Psoas muscle (tissue), 8 donors: ENCODE data around the gene CAMTA1. TPM values are rescaled to one million over a fixed set of nuclear protein-coding genes. Genes with fewer than 3 reads are reported as not detected.

ENCODE experiments used
- ATAC-seq, 4 donors: fragments of 200-7000 bp; cut with Tn5 transposase; one replicate each; pipeline ENCODE4 v1.9.1; 2020; ENCODE audit warnings: moderate library complexity in 3 of 4, mild to moderate bottlenecking in 2 of 4
- DNase-seq, 2 donors: peaks; one replicate each; pipeline ENCODE4 v3.0.0-alpha.2; 2020
- H3K27ac ChIP-seq: fragments of 200-600 bp; one replicate; pipeline ENCODE4 v1.8.0; 2022
- H3K27me3 ChIP-seq, 3 donors: fragments of 200-600 bp in 1 of 3; one replicate each; pipeline versions ENCODE4 v1.6.1 to v1.8.0; 2013 to 2022; ENCODE audit warnings: low read length in 2 of 3, mild to moderate bottlenecking in 2 of 3, moderate library complexity in 1 of 3; ENCODE audit not compliant: insufficient read depth in 3 of 3
- H3K36me3 ChIP-seq, 2 donors: fragments of 200-600 bp in 1 of 2; one replicate each; pipeline versions ENCODE4 v1.6.1 to v1.8.0; 2013 to 2022; ENCODE audit warnings: low read depth in 1 of 2, mild to moderate bottlenecking in 1 of 2, moderate library complexity in 1 of 2; ENCODE audit not compliant: insufficient read depth in 1 of 2
- H3K4me1 ChIP-seq: fragments of 200-600 bp; one replicate; pipeline ENCODE4 v1.8.0; 2022
- H3K4me3 ChIP-seq: fragments of 200-600 bp; one replicate; pipeline ENCODE4 v1.8.0; 2022; ENCODE audit warnings: mild to moderate bottlenecking
- H3K9me3 ChIP-seq: fragments of 200-600 bp; one replicate; pipeline ENCODE4 v1.8.0; 2022
- WGBS, 3 donors: extraction: QIAGEN DNeasy Blood & Tissue Kit; methylation state at CpG; one replicate each; pipeline versions ENCODE4 v1.1.6 to v1.1.7; 2013; 5-methylcytosine and 5-hydroxymethylcytosine counted together
- intact Hi-C, 2 donors: fragments of 100-400 bp; cut with DNase I; formaldehyde crosslinking; loops; one replicate each; pipeline versions ENCODE4 v1.11.0 to v1.14.2; 2022
- polyA plus RNA-seq, 3 donors: library from polyadenylated mRNA; stranded (reverse); fragments of 200-250 nt; gene quantifications; one replicate each; pipeline ENCODE4 v1.2.3, GENCODE V29; 2013
- total RNA-seq, 4 donors: library from RNA; stranded (reverse); fragmentation: NEBNext Ultra II Directional in 2 of 4; extraction: Animal tissue kit (Norgen Biotek cat#: 25700) in 2 of 4; gene quantifications; one replicate each; pipeline versions ENCODE4 v1.2.1 to v1.2.4, GENCODE V29; 2021 to 2023
- TF ChIP-seq, protein P1 (sequence below): fragments of 200-600 bp; IDR thresholded peaks from one replicate; pipeline ENCODE4 v1.8.0; 2022; ENCODE audit warnings: antibody characterized with exemption
- donor health status: healthy with polysubstance abuse.
- donor health status: DM: no; HTN: no; CAD: no; lungs with moderate emphysema.
- donor health status: Bipolar disorder and iron deficiency.
- donor health status: healthy.
- donor health status: DM: yes; HTN: yes; CAD: no.
- donor health status: DM: no; HTN: no; CAD: no.
- donor health status: DM: no; HTN: no; CAD: no.
- donor health status: DM: yes; HTN: yes; CAD: no.

The CAMTA1 gene
- total and polyA plus RNA-seq, 7 donors: 64.6 to 206 (median 76.5) TPM

DNA sequence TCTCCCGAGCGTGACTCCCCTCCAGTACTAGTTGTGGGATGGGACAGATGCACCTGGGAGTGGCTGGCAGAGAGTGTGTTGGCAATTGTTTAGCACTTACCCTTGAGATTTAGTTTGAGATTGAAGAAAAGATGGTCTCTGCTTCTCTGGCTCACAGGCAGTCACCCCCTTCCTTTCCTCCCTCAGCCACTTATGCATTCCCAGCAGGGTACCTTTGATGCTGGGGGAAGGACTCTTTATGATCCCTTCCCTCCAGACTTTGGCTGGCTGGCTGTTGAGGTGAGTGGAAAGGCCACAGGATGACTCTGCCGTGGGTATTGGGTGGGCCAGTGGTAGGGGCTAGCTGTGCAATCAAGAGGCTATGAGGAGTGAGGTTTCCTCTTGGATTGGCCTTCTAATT, 236.8 kb downstream of the CAMTA1 start:
- Histone ChIP-seq H3K27me3 (no peaks in the 10 kb centered on the region), H3K9me3 (no peaks in the 10 kb centered on the region), H3K27ac (no peak overlapping the region), H3K4me1 (no peaks in the 10 kb centered on the region), H3K36me3 (no peaks in the 10 kb centered on the region), H3K4me3 (no peak overlapping the region)
- DNase-seq (no peak), ATAC-seq (no peak)
- intact Hi-C loops: no loop called here
- TF ChIP-seq, protein P1, sequence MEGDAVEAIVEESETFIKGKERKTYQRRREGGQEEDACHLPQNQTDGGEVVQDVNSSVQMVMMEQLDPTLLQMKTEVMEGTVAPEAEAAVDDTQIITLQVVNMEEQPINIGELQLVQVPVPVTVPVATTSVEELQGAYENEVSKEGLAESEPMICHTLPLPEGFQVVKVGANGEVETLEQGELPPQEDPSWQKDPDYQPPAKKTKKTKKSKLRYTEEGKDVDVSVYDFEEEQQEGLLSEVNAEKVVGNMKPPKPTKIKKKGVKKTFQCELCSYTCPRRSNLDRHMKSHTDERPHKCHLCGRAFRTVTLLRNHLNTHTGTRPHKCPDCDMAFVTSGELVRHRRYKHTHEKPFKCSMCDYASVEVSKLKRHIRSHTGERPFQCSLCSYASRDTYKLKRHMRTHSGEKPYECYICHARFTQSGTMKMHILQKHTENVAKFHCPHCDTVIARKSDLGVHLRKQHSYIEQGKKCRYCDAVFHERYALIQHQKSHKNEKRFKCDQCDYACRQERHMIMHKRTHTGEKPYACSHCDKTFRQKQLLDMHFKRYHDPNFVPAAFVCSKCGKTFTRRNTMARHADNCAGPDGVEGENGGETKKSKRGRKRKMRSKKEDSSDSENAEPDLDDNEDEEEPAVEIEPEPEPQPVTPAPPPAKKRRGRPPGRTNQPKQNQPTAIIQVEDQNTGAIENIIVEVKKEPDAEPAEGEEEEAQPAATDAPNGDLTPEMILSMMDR: no peak
- 36 to 55% (median 54%) methylated on average over 3 of the region's 3 CpGs for WGBS, 3 donors

DNA sequence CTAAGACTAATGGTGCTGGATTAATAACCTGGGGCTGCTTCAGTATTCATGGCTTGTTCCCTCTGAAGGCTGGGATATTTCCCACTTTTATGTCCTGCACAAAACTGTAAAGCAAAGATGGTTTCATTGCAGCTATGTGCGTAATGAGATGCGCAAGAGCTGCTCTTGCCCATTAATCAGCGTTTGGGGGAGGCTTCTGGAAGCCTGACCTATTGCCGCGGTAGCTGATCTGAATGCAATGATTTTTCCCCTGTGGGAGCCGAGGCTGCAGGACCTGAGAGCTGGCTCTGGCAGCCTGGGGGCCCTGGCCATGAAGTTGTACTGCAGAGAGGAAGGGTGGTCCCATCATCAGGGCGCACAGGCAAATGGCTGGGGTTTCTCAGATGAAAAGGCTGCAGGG, 239.8 kb downstream of the CAMTA1 start:
- TF ChIP-seq, protein P1: no peak
- H3K27me3 ChIP-seq: no peaks in the 10 kb centered on the region
- H3K27ac ChIP-seq: no peak overlapping the region
- 73 to 79% (median 78%) methylated on average over 7 of the region's 7 CpGs for WGBS, 3 donors
- H3K9me3 ChIP-seq: no peaks in the 10 kb centered on the region
- no peak for DNase-seq
- no peaks in the 10 kb centered on the region for H3K36me3 ChIP-seq
- intact Hi-C loops: no loop called here
- H3K4me3 ChIP-seq: no peak overlapping the region
- ATAC-seq: no peak
- H3K4me1 ChIP-seq: no peaks in the 10 kb centered on the region

DNA sequence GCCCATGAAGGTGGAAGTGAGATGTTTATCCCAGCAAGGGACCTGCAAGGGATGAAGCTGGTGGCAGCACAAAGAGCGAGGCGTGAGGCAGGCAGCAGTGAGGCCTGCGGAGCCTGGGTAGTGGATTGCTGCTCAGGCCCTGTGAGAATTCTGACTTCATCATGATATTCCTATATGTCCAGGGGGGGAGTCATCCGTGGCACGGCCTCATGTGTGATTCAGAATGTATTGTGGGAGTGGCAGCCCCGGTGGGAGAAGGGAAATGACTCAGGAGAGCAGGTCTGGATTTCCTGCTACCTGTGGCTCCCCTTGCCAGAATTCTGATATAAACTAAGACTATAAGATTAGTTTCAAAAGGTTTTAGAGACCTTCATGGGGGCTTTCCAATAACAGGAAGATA, 240.9 kb downstream of the CAMTA1 start:
- Histone ChIP-seq H3K36me3 (no peaks in the 10 kb centered on the region), H3K9me3 (no peaks in the 10 kb centered on the region), H3K27ac (no peak overlapping the region), H3K4me1 (no peaks in the 10 kb centered on the region), H3K4me3 (no peak overlapping the region), H3K27me3 (no peaks in the 10 kb centered on the region)
- 86 to 88% (median 86%) methylated on average over 6 of the region's 6 CpGs for WGBS, 3 donors
- no peak for DNase-seq
- ATAC-seq: no peak
- TF ChIP-seq, protein P1: no peak
- intact Hi-C loops: no loop called here

DNA sequence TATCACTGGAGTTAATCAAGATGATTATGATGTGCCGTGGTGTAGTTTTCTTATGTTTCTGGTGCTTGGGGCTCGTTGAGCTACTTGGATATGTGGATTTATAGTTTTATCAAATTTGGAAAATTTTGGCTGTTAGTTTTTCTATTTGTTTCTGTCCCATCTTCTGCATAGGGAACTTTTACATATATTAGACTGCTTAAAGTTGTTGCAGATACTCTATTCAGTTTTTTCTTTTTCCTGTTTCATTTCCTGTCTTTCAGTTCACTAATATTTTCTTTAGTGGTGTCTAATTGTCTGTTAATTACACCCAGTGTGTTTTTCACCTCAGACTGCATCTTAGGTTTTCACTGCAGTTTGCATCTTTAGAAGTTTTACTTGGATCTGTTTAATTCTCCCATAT, 247.7 kb downstream of the CAMTA1 start:
- TF ChIP-seq, protein P1: no peak
- intact Hi-C loops: no loop called here
- H3K27ac ChIP-seq: no peak overlapping the region
- H3K4me3 ChIP-seq: no peak overlapping the region
- H3K9me3 ChIP-seq: no peaks in the 10 kb centered on the region
- DNase-seq: no peak
- H3K4me1 ChIP-seq: no peaks in the 10 kb centered on the region
- no peaks in the 10 kb centered on the region for H3K36me3 ChIP-seq
- no peak for ATAC-seq
- H3K27me3 ChIP-seq: no peaks in the 10 kb centered on the region
- WGBS, 3 donors: 78 to 90% (median 83%) methylated on average over 2 of the region's 2 CpGs

DNA sequence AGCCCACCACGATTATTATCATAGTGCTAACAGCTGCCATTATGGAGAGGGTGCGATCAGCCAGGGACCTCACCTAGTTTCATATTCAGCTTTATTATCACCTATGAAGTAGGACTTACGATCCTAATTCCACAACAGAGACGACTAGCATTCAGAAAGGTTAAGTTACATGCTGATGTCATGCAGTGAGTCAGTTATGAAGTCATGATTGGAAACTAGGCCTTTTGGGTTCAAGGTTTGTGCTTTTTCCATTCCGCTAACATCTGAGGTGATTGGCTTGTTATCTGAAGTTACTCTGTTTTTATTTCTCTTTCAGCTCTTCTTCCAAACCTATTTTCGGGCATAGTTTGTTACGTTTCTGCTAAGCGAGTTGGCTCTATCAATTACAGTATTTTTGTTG, 251.1 kb downstream of the CAMTA1 start:
- no peaks in the 10 kb centered on the region for H3K4me1 ChIP-seq
- H3K27me3 ChIP-seq: peaks cover 0 to 4% (median 0%) of the 10 kb centered on the region in 3 donors
- intact Hi-C loops: no loop called here
- no peaks in the 10 kb centered on the region for H3K9me3 ChIP-seq
- H3K4me3 ChIP-seq: no peak overlapping the region
- H3K27ac ChIP-seq: no peak overlapping the region
- ATAC-seq (no peak), DNase-seq (no peak)
- 78 to 86% (median 84%) methylated on average over 8 of the region's 8 CpGs for WGBS, 3 donors
- H3K36me3 ChIP-seq: no peaks in the 10 kb centered on the region
- TF ChIP-seq, protein P1: no peak
